SH-SY5Y (cell line): Measurements from ENCODE around the gene UPK3A.

Experiments used
- GATA2 ChIP-seq: IDR thresholded peaks from 2 replicates; pipeline ENCODE4 v1.6.1; 2011; ENCODE audit warnings: mild to moderate bottlenecking, low read depth, low read length
- GATA3 ChIP-seq: IDR thresholded peaks from 2 replicates; pipeline ENCODE4 v1.6.1; 2011; ENCODE audit warnings: low read depth, mild to moderate bottlenecking, low read length, moderate library complexity

DNA sequence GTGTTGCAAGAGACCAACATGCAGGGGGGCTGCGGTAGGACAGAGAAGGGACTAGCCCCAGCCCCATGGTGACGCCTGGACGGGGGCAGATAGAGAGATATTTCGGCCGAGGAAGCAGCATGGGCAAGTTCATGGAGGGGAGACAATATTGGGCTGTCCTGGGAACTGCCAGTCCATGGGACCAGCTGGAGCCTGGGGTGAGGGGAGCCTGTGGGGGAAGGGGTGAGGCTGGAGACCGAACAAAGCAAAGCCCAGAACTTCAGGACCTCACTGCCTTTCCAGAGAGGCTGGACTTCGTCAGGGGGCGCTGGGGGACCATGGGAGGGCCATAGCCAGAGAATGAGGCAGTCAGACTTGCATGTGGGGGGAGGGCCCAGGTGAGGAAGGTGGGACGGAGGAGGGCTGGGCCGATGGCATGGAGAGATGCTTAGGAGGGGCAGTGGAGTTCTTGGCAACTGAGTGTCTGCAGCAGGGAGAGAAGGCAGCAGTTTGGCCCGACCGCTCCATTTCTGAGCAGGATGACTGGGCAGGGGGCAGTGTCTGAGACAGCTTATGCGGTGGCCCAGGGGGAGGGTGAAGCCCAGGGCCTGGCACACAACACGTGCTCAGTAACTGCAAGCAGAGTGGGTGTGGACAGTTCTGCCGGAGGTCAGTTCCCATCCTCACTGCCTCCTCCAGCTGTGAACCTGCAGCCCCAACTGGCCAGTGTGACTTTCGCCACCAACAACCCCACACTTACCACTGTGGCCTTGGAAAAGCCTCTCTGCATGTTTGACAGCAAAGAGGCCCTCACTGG lies 712 bp downstream of the UPK3A start:
- TF ChIP-seq GATA2 (no peak), GATA3 (no peak)
